GM12801 (cell line): ENCODE data around the gene KCTD15.

Experiments
- CTCF ChIP-seq: IDR thresholded peaks from one replicate; pipeline ENCODE4 v1.5.1; 2011; ENCODE audit warnings: control low read depth; ENCODE audit not compliant: insufficient read length; ENCODE audit errors: extremely low read depth

Gene KCTD15

GRCh38 chr19:33849551-33850147 is 53.0 kb downstream of the KCTD15 start:
- TF ChIP-seq CTCF = no peak

- no peak for TF ChIP-seq CTCF
Measured at GRCh38 chr19:33859016-33859415, 62.3 kb downstream of the KCTD15 start.

GRCh38 chr19:33860312-33861090 is 63.8 kb downstream of the KCTD15 start:
- no peak for TF ChIP-seq CTCF

GRCh38 chr19:33861950-33862349 is 65.3 kb downstream of the KCTD15 start:
- TF ChIP-seq CTCF = no peak

- no peak for TF ChIP-seq CTCF
Measured at GRCh38 chr19:33862981-33863380, 66.3 kb downstream of the KCTD15 start.

GRCh38 chr19:33863436-33863835 is 66.8 kb downstream of the KCTD15 start:
- TF ChIP-seq CTCF = no peak

- TF ChIP-seq CTCF = no peak
Measured at GRCh38 chr19:33864311-33864850, 67.7 kb downstream of the KCTD15 start.
